Keratinocyte (primary cell): Measurements from ENCODE around the gene NRF1. TPM values are rescaled to one million over a fixed set of nuclear protein-coding genes. Genes with fewer than 3 reads are reported as not detected.

Experiments used
- DNase-seq: peaks from one replicate; pipeline ENCODE4 v3.0.0-alpha.2; 2011; ENCODE audit warnings: low read depth, missing footprints, low spot score
- FAIRE-seq: peaks from 2 replicates; lab custom pipeline; 2011; peaks lifted over from hg19 to GRCh38; lab: Jason Lieb, UNC
- H2AFZ ChIP-seq: 2 replicates; pipeline ENCODE4 v1.6.0; 2012; ENCODE audit warnings: low read length, control low read depth, inconsistent platforms; ENCODE audit not compliant: control insufficient read depth
- H3K27ac ChIP-seq: 2 replicates; pipeline ENCODE4 v1.5.1; 2011; ENCODE audit warnings: low read length; ENCODE audit not compliant: control insufficient read depth, insufficient read depth
- H3K27me3 ChIP-seq: 3 replicates; pipeline ENCODE4 v1.6.0; 2011; ENCODE audit warnings: low read length; ENCODE audit not compliant: control insufficient read depth, insufficient read depth; ENCODE audit errors: extremely low read depth
- H3K36me3 ChIP-seq, 2 experiments: 2 replicates in 1 of 2; 3 replicates in 1 of 2; pipeline ENCODE4 v1.5.1; 2011; ENCODE audit warnings: low read length in 2 of 2, mild to moderate bottlenecking in 1 of 2; ENCODE audit not compliant: control insufficient read depth in 2 of 2, insufficient read depth in 2 of 2; ENCODE audit errors: extremely low read depth in 1 of 2
- H3K4me1 ChIP-seq: 3 replicates; pipeline ENCODE4 v1.5.1; 2011; ENCODE audit warnings: low read length; ENCODE audit not compliant: control insufficient read depth, insufficient read depth; ENCODE audit errors: extremely low read depth
- H3K4me2 ChIP-seq: 3 replicates; pipeline ENCODE4 v1.6.0; 2011; ENCODE audit warnings: low read depth, low read length; ENCODE audit not compliant: control insufficient read depth, insufficient read depth; ENCODE audit errors: extremely low read depth
- H3K4me3 ChIP-seq, 3 experiments: fragments of 200-600 bp in 1 of 3; sonication (generic) in 1 of 3; 2 replicates in 2 of 3; 3 replicates in 1 of 3; pipeline ENCODE4 v1.5.1; 2011 to 2016; ENCODE audit warnings: low read length in 3 of 3, mild to moderate bottlenecking in 3 of 3, control low read depth in 2 of 3, inconsistent platforms in 1 of 3, low read depth in 1 of 3, mixed read lengths in 1 of 3, mixed run types in 1 of 3, moderate library complexity in 1 of 3; ENCODE audit not compliant: control insufficient read depth in 2 of 3, insufficient read depth in 2 of 3; ENCODE audit errors: extremely low read depth in 1 of 3
- H3K79me2 ChIP-seq: 2 replicates; pipeline ENCODE4 v1.6.0; 2012; ENCODE audit warnings: low read length; ENCODE audit not compliant: control insufficient read depth, insufficient read depth
- H3K9ac ChIP-seq: 3 replicates; pipeline ENCODE4 v1.6.0; 2011; ENCODE audit warnings: low read length; ENCODE audit not compliant: control insufficient read depth, insufficient read depth; ENCODE audit errors: extremely low read depth
- H3K9me1 ChIP-seq: 3 replicates; pipeline ENCODE4 v1.6.0; 2011; ENCODE audit warnings: low read length; ENCODE audit not compliant: control insufficient read depth, insufficient read depth; ENCODE audit errors: extremely low read depth
- H3K9me3 ChIP-seq: 2 replicates; pipeline ENCODE4 v1.5.1; 2012; ENCODE audit warnings: low read depth, low read length; ENCODE audit not compliant: control insufficient read depth
- H4K20me1 ChIP-seq: 3 replicates; pipeline ENCODE4 v1.6.0; 2011; ENCODE audit warnings: low read length; ENCODE audit not compliant: control insufficient read depth, insufficient read depth; ENCODE audit errors: extremely low read depth
- CTCF ChIP-seq, 3 experiments: IDR thresholded peaks in 1 of 3; conservative IDR thresholded peaks in 1 of 3; optimal IDR thresholded peaks in 1 of 3; 2 replicates in 2 of 3; 3 replicates in 1 of 3; pipeline versions ENCODE3 to v1.5.1; 2011; ENCODE audit warnings: low read length in 3 of 3, mild to moderate bottlenecking in 3 of 3, moderate library complexity in 2 of 3, control low read depth in 1 of 3, inconsistent platforms in 1 of 3; ENCODE audit not compliant: insufficient read depth in 2 of 3; ENCODE audit errors: extremely low read depth in 1 of 3
- EZH2 ChIP-seq: IDR thresholded peaks from one replicate; pipeline ENCODE4 v1.6.1; 2012; ENCODE audit warnings: inconsistent platforms, mild to moderate bottlenecking, low read length, moderate library complexity
- dilution Hi-C: fragments of 300-500 bp; cut with MboI; formaldehyde crosslinking; loops from one replicate; pipeline ENCODE4 v1.7.0; 2020; ENCODE audit warnings: low sequenced_read_pairs; ENCODE audit not compliant: extremely low pct_ligation_motif_present
- polyA plus RNA-seq, 5 experiments: library from polyadenylated mRNA; depleted of rRNA in 3 of 5; stranded (reverse) in 3 of 5; stranded (forward) in 1 of 5; unstranded in 1 of 5; fragments of >200 nt; gene quantifications; 1 replicate in 1 of 5; 2 replicates in 3 of 5; 3 replicates in 1 of 5; pipeline versions ENCODE4 v1.2.1 to v1.2.3, GENCODE V29; 2011 to 2012; ENCODE audit warnings: missing spikeins in 2 of 5, low read depth in 1 of 5, low replicate concordance in 1 of 5

NRF1 gene
- polyA plus RNA-seq, 1 donor (not counting 4 experiments of a cell fraction or from before 2014, with no cell fraction given): 12.6 TPM

DNA sequence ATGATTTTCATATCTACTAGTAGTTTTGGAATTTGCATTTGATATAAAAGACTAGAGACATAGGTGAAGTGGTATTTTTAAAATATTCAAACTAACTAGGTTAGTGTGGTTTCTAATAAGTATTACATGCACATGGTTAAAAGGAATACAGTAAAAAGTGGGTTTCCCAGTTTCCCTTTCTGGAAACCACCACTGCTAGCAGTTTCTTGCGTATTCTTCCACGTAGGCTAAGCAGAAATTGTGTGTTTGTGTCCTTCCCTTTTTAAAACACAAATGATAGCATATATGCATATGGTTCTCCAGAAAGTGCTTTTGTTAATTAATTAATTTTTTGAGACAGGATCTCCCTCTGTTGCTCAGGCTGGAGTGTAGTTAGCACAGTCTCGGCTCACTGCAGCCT is 15.4 kb downstream of the NRF1 start:
- no peak overlapping the region for H3K27ac ChIP-seq
- FAIRE-seq (no peak), DNase-seq (no peak)
- no peak for TF ChIP-seq EZH2
- TF ChIP-seq CTCF (optimal IDR thresholded peaks at IDR 0.05 in 1 of 3, IDR thresholded peaks at IDR 0.05 in 1 of 3, conservative IDR thresholded peaks at IDR 0.05 in 1 of 3; ENCODE audit: extremely low read depth in 1 of 3, insufficient read depth in 2 of 3, low read length in 3 of 3): no peak
- peaks cover 0 to 3% of the 10 kb centered on the region in 2 experiments for H3K36me3 ChIP-seq
- no peaks in the 10 kb centered on the region for H3K27me3 ChIP-seq
- H3K79me2 ChIP-seq: peaks cover 74% of the 10 kb centered on the region
- no peak overlapping the region for H3K4me2 ChIP-seq
- no peaks in the 10 kb centered on the region for H4K20me1 ChIP-seq
- H3K9me3 ChIP-seq: no peaks in the 10 kb centered on the region
- no peaks in the 10 kb centered on the region for H3K9me1 ChIP-seq
- H3K4me1 ChIP-seq: no peaks in the 10 kb centered on the region
- dilution Hi-C loops: no loop called here
- no peak overlapping the region for H3K9ac ChIP-seq
- no peak overlapping the region for H2AFZ ChIP-seq
- H3K4me3 ChIP-seq: no peak overlapping the region

DNA sequence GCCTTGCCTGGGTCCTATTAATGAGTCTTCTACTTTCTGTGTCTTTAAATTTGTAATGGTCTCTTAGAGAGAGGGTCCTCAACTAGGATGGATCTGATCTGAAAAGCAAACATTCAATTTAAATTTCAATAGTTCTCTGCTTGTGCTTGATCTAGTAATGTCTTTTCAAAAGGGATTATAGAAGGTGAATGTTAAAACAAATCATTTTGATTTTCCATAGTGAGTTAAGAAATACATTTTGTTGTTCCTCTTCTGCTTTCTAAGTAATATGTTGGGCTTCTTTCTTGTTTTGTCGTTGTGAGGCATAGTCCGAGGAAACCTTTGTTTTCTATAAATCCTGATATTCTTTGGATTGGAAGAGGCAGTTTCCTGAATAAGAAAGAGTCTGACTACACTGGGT is 18.8 kb downstream of the NRF1 start:
- dilution Hi-C loops: no loop called here
- Histone ChIP-seq H3K27ac (no peak overlapping the region), H3K4me2 (no peak overlapping the region), H3K9ac (no peak overlapping the region), H3K79me2 (peaks cover 59% of the 10 kb centered on the region), H4K20me1 (no peaks in the 10 kb centered on the region), H3K36me3 (peaks cover 0 to 5% of the 10 kb centered on the region in 2 experiments), H3K9me3 (no peaks in the 10 kb centered on the region), H3K9me1 (no peaks in the 10 kb centered on the region), H3K27me3 (no peaks in the 10 kb centered on the region), H3K4me3 (no peak overlapping the region), H2AFZ (no peak overlapping the region), H3K4me1 (no peaks in the 10 kb centered on the region)
- DNase-seq (no peak), FAIRE-seq (no peak)
- TF ChIP-seq EZH2 (no peak), CTCF (optimal IDR thresholded peaks at IDR 0.05 in 1 of 3, IDR thresholded peaks at IDR 0.05 in 1 of 3, conservative IDR thresholded peaks at IDR 0.05 in 1 of 3; ENCODE audit: extremely low read depth in 1 of 3, insufficient read depth in 2 of 3, low read length in 3 of 3) (no peak)
